ENCODE measurements around the gene CCNE1. TPM values are rescaled to one million over a fixed set of nuclear protein-coding genes. Genes with fewer than 3 reads are reported as not detected.

Gene CCNE1
- total RNA-seq, 1 experiment from 2014 or later: 26.4 TPM

DNA sequence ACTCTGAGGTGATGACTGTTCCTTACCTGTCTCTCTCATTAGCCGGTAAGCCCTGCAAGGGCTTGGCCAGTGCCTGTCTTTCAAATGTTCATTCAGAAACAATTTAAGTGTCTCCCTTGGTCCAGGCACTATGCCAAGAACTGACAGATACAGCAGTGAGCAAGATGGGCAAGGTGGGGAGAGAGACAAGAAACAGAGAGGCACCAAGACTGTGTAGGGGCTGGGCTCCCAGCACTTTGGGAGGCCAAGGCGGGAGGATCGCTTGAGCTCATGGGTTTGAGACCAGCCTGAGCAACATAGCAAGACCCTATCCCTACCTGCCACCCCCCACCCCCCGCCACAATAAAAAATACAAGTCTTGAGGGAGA, 1.3 kb upstream of the CCNE1 start:
- CTCF ChIA-PET: interaction anchor here (0.6 kb wide), 1 partner anchor 30 kb away, joined by 3 read pairs; no protein-coding TSS in a partner anchor

GRCh38 chr19:29812080-29812880, 489 bp downstream of the CCNE1 start:
- H3K27me3 ChIP-seq (ENCODE audit: control insufficient read depth, insufficient read depth, low read length): no peaks in the 10 kb centered on the region
- no peaks in the 10 kb centered on the region for H3K9me3 ChIP-seq (ENCODE audit: control insufficient read depth, insufficient read depth, low read depth, low read length)
- ChIA-PET POLR2A (interaction anchor here (0.7 kb wide), 1 partner anchor 87 kb away, joined by 3 read pairs; no protein-coding TSS in a partner anchor), CTCF (no interaction called here)
- in situ Hi-C loops (cut with HindIII; ENCODE audit: low pct_unique_long_range_greater_than_20kb, low sequenced_read_pairs): no loop called here
- intact Hi-C loops (cut with micrococcal nuclease; ENCODE audit: unreplicated experiment): no loop called here
- peaks cover 13% of the 10 kb centered on the region for H3K4me1 ChIP-seq (ENCODE audit: control insufficient read depth, insufficient read depth, low read length)
- TF ChIP-seq TCF7L2 (IDR thresholded peaks at IDR 0.05; ENCODE audit: low read depth, low read length): no peak
- TF ChIP-seq CTCF (IDR thresholded peaks at IDR 0.05): no peak
- TF ChIP-seq POLR2AphosphoS5 (IDR thresholded peaks at IDR 0.05; ENCODE audit: low read depth, low read length): no peak
- DNase-seq (ENCODE audit: low read depth, low spot score): no peak
- peaks cover 7% of the 10 kb centered on the region for H3K36me3 ChIP-seq (ENCODE audit: control insufficient read depth, insufficient read depth, low read length)
- H3K4me3 ChIP-seq (ENCODE audit: low read depth in 2 of 2, low read length in 2 of 2): peak overlapping the region; percentile 54 to 56
- ATAC-seq: peak; percentile 47
- H3K27ac ChIP-seq (ENCODE audit: low read length): peak overlapping the region; percentile 58
- BruUV-seq (replicated peaks): no TSS peak

More for the DNA sequence above, 1.3 kb upstream of the CCNE1 start:
- POLR2A ChIA-PET: no interaction called here
- peaks cover 13% of the 10 kb centered on the region for H3K4me1 ChIP-seq (ENCODE audit: control insufficient read depth, insufficient read depth, low read length)
- ATAC-seq: no peak
- no peaks in the 10 kb centered on the region; the same call in 1 of the 2 replicates for H3K36me3 ChIP-seq (ENCODE audit: control insufficient read depth, insufficient read depth, low read length)
- DNase-seq (ENCODE audit: low read depth, low spot score): no peak
- intact Hi-C loops (cut with micrococcal nuclease; ENCODE audit: unreplicated experiment) (no loop called here), in situ Hi-C loops (cut with HindIII; ENCODE audit: low pct_unique_long_range_greater_than_20kb, low sequenced_read_pairs) (no loop called here)
- H3K27ac ChIP-seq (ENCODE audit: low read length): peak overlapping the region; percentile 94
- H3K9me3 ChIP-seq (ENCODE audit: control insufficient read depth, insufficient read depth, low read depth, low read length): no peaks in the 10 kb centered on the region
- TF ChIP-seq SIN3A (IDR thresholded peaks at IDR 0.05; ENCODE audit: borderline replicate concordance, insufficient read depth, low read depth, low read length) (no peak), CTCF (IDR thresholded peaks at IDR 0.05) (no peak), POLR2AphosphoS5 (IDR thresholded peaks at IDR 0.05; ENCODE audit: low read depth, low read length) (no peak), REST (IDR thresholded peaks at IDR 0.05; ENCODE audit: insufficient read depth in 1 of 2, low read depth in 2 of 2, low read length in 1 of 2) (no peak), TCF7L2 (IDR thresholded peaks at IDR 0.05; ENCODE audit: low read depth, low read length) (no peak)
- no TSS peak for BruUV-seq (replicated peaks)
- peak overlapping the region; percentile 58 to 66; a peak in 3 of 4 replicates for H3K4me3 ChIP-seq (ENCODE audit: low read depth in 2 of 2, low read length in 2 of 2)
- H3K27me3 ChIP-seq (ENCODE audit: control insufficient read depth, insufficient read depth, low read length): no peaks in the 10 kb centered on the region
